BE2C (cell line): ENCODE measurements around the gene USP10.

ENCODE experiments used
- DNase-seq: peaks from one replicate; pipeline ENCODE4 v3.0.0-alpha.2; 2020
- H3K27me3 ChIP-seq: fragments of 250-450 bp; sonication (Bioruptor Pico); 2 replicates; pipeline ENCODE4 v1.5.1; 2020; ENCODE audit warnings: mild to moderate bottlenecking
- H3K36me3 ChIP-seq: fragments of 250-450 bp; sonication (Bioruptor Pico); 2 replicates; pipeline ENCODE4 v1.5.1; 2020; ENCODE audit warnings: mild to moderate bottlenecking
- H3K4me1 ChIP-seq: fragments of 250-450 bp; sonication (Bioruptor Pico); 2 replicates; pipeline ENCODE4 v1.5.1; 2020
- H3K4me3 ChIP-seq: 2 replicates; pipeline ENCODE4 v1.5.1; 2011; ENCODE audit warnings: low read depth, low read length
- H3K9me3 ChIP-seq: fragments of 250-450 bp; sonication (Bioruptor Pico); 2 replicates; pipeline ENCODE4 v1.5.1; 2020
- CTCF ChIP-seq: IDR thresholded peaks from 2 replicates; pipeline ENCODE4 v1.5.1; 2012; ENCODE audit warnings: mild to moderate bottlenecking, low read depth, low read length

USP10 gene

DNA sequence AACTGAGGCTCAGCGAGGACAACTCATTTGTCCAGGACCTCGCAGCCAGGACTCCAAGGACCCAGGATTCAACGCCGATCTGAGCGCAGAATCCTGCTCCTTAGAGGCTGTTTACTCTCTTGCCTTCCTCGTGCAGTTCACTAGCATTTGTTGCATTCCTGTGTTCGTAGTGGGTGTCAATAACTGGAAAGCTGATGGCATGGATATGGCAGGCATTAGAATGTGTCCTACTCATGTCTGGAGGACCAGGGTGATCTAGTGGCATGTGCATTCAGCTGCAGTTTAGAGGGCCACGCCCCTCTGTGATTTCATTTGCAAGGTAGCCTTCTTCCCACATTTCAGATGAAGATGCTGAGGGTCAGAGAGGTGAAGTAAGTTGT is 120.5 kb downstream of the USP10 start:
- H3K27me3 ChIP-seq: no peaks in the 10 kb centered on the region

GRCh38 chr16:84820771-84821170 is 121.0 kb downstream of the USP10 start:
- H3K4me3 ChIP-seq: no peak overlapping the region; the same call in 1 of the 2 replicates
- TF ChIP-seq CTCF: no peak
- no peaks in the 10 kb centered on the region for H3K27me3 ChIP-seq
- no peaks in the 10 kb centered on the region for H3K9me3 ChIP-seq
- DNase-seq: no peak
- H3K36me3 ChIP-seq: no peaks in the 10 kb centered on the region
- H3K4me1 ChIP-seq: peaks cover 4% of the 10 kb centered on the region

More for the DNA sequence above, 120.5 kb downstream of the USP10 start:
- no peak for DNase-seq
- Histone ChIP-seq H3K4me1 (peaks cover 4% of the 10 kb centered on the region), H3K4me3 (peak overlapping the region; percentile 65), H3K36me3 (no peaks in the 10 kb centered on the region), H3K9me3 (no peaks in the 10 kb centered on the region)
- TF ChIP-seq CTCF: no peak

GRCh38 chr16:84821179-84821578 is 121.4 kb downstream of the USP10 start:
- Histone ChIP-seq H3K36me3 (no peaks in the 10 kb centered on the region), H3K9me3 (no peaks in the 10 kb centered on the region), H3K4me3 (no peak overlapping the region), H3K27me3 (no peaks in the 10 kb centered on the region), H3K4me1 (peaks cover 4% of the 10 kb centered on the region)
- DNase-seq: no peak
- TF ChIP-seq CTCF: no peak

GRCh38 chr16:84821728-84822689 is 122.2 kb downstream of the USP10 start:
- Histone ChIP-seq H3K4me3 (no peak overlapping the region), H3K36me3 (no peaks in the 10 kb centered on the region), H3K27me3 (no peaks in the 10 kb centered on the region), H3K9me3 (no peaks in the 10 kb centered on the region), H3K4me1 (peaks cover 8% of the 10 kb centered on the region)
- no peak for TF ChIP-seq CTCF
- DNase-seq: no peak

- no peak for TF ChIP-seq CTCF
- no peak for DNase-seq
- H3K36me3 ChIP-seq: no peaks in the 10 kb centered on the region
- H3K4me1 ChIP-seq: peaks cover 16% of the 10 kb centered on the region
- no peaks in the 10 kb centered on the region for H3K9me3 ChIP-seq
- H3K4me3 ChIP-seq: no peak overlapping the region
- H3K27me3 ChIP-seq: no peaks in the 10 kb centered on the region
Observed at GRCh38 chr16:84822990-84823389, 123.2 kb downstream of the USP10 start.

GRCh38 chr16:84823484-84823883 is 123.7 kb downstream of the USP10 start:
- TF ChIP-seq CTCF: no peak
- Histone ChIP-seq H3K27me3 (no peaks in the 10 kb centered on the region), H3K36me3 (no peaks in the 10 kb centered on the region), H3K9me3 (no peaks in the 10 kb centered on the region), H3K4me3 (no peak overlapping the region), H3K4me1 (peaks cover 16% of the 10 kb centered on the region)
- DNase-seq: no peak
